Measurements from ENCODE around the gene C17orf78.
"Not testable (repeated sequence)": the region's sequence is repeated elsewhere in the genome, so short reads cannot be mapped to it uniquely, and the experiment has no call there.

The C17orf78 gene

GRCh38 chr17:37441369-37442014, 65.7 kb downstream of the C17orf78 start:
- not testable (repeated sequence) for H3K27me3 ChIP-seq (ENCODE audit: low read depth, low read length); H3K9me3 ChIP-seq (ENCODE audit: control insufficient read depth in 1 of 2, low read length in 2 of 2); H3K4me1 ChIP-seq (ENCODE audit: control insufficient read depth in 1 of 2, insufficient read depth in 2 of 2, low read length in 2 of 2); H3K27ac ChIP-seq (ENCODE audit: low read length); H3K4me3 ChIP-seq (ENCODE audit: low read depth in 1 of 2, low read length in 2 of 2)
- H3K36me3 ChIP-seq (ENCODE audit: control insufficient read depth in 1 of 2, insufficient read depth in 2 of 2, low read length in 2 of 2): peaks cover 41 to 48% of the 10 kb centered on the region in 2 donors

All from muscle layer of duodenum (tissue), 2 donors.